GM19023 (cell line): Measurements from ENCODE around the gene FANCB.

ENCODE experiments used
- ATAC-seq: cut with Tn5 transposase; IDR thresholded peaks from one replicate; pipeline ENCODE4 v1.9.1; 2021; ENCODE audit warnings: mild to moderate bottlenecking, moderate library complexity; ENCODE audit not compliant: unreplicated experiment

Gene FANCB

DNA sequence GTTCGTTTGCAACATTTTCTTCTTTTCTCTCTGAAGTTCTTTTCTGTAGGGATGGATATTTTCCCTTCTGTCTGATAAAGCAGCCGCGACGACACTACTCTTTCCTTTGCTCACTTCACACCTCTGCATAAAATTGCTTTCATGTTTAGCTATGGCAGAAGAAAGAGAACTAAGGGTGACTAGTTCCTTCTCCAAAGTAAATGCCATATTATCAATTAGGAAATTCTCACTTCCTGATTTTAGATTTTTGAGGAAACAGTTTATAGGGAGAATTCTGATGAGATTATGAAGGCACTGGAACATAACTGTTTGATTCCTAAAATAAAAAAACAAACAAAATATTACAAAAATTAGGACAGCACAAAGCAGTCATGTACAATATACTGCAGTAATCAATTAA is 29.2 kb downstream of the FANCB start:
- ATAC-seq, result no peak

DNA sequence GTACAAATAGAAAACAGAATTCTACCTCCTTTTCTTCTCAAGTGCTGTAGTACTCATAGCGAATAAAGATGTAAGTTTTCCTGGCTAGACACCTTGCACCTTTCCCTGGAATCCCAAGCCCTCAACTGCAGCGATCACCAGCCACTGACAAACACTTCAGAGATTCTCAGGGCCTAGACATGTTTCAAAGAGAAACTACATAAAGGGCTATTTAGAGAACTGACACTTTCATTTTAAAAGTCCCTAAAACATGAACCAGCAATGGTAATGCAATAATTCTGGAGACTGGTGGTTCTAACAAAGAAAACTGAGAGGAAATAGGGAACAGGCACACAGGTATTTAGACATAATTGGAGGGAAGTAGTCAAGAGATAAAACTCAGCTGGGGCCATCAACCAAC is 35.7 kb downstream of the FANCB start:
- ATAC-seq, result no peak

DNA sequence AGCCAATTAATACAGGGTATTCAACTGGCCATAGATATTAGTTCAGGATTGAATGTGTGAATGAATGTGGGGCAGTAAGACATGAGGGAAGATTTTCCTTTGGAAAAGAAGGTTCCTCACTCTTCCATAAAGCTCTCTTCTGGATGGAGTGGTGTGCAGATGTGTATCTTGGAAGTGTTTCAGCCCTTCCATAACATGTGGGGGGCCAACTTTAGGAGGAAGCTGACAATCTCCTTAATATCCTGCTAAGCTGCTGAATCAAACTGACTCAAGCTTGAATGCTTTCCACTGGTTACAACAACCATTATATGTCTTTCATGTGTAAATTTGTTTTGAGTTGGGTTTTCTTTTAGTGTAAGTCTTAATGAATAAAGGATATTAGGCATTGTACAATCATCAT is 40.3 kb downstream of the FANCB start:
- ATAC-seq, result no peak

DNA sequence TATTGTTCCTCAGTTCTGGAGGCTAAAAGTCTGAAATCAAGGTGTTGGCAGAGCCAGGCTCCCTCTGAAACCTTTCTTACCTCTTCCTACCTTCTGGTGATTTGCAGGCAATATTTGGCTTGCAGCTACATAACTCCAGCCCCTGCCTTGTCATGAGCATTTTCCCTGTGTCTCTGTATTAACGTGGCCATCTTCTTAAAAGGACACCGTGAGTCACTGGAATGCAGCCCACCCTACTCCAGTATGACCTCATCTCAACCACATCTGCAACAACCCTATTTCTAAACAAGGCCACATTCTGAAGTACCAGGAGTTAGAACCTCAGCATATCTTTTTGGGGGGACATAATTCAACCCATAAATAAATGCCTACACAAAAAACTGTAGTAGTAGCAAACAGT is 40.7 kb downstream of the FANCB start:
- no peak for ATAC-seq

DNA sequence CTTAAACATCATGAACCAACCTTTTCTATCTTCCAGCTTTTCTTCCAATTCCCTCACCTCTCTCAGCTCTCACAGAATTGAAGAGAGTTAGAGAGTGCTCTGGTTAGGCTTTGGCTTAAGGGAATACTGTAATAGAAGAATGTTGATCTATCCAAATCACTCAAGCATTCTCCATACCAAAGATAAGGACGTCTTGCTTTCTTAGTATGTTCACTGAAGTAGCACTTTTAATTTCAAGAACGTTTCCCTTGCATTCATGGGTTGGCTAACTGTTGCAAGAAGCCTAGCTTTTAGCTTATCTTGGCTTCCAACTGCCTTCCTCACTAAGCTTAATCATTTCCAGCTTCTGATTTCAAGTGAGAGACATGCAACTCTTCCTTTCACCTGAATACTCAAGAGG is 43.2 kb downstream of the FANCB start:
- no peak for ATAC-seq

DNA sequence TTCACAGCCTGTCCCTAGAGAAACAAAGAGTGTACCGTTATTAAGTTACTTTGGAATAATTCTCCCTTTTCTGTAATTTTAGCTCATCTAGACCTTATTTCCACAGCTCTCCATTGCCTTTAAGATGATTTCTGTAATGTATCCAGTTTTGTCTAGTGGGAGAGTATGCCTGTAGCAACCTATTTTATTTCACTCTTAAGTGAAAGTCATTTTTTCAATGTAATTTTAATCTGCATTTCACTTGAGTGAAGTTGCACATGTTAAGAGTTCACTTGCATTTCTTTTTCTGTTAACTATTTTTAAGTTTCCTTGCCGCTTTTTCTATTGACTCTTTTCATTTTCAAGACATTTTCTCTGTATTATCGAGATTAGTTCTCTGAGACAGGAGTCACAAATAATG is 46.5 kb downstream of the FANCB start:
- ATAC-seq, result no peak

DNA sequence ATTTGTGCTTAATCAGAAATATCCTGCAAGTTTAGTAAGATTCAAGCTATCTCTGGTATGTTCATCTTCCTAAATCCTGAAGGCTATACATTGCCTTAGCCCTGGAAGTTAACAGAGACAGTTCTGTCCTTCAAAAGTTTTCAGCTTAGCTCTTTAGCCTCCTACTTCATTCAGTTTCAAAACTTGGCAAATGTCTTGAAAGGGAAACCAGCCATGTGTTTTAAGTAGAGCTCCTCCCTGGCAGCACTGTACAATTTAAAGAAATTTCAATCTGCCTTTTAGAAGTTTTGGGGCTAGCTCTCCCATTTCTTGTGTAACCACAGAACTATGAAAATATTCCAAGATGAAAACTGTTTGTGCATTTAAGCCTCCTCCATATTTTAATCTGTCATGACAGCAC is 47.0 kb downstream of the FANCB start:
- ATAC-seq, result no peak

DNA sequence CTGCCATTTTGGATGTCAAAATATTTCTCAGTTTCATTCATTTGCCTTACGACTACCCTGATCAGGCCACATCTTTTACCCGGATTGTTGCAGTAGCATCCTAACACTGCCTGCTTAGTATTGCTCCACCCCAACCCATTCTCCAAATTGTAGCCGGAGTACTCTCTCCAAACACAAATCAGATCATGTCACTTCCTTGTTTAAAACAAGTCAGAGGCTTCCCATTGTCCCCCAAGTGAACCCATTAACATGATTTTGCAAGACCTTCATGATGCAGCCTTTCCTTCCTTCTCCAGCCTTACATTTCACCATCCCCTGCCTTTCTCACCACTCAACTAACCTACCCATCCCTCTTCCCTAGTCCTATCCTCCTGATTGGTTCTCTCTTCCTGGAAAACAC is 53.1 kb downstream of the FANCB start:
- no peak for ATAC-seq

DNA sequence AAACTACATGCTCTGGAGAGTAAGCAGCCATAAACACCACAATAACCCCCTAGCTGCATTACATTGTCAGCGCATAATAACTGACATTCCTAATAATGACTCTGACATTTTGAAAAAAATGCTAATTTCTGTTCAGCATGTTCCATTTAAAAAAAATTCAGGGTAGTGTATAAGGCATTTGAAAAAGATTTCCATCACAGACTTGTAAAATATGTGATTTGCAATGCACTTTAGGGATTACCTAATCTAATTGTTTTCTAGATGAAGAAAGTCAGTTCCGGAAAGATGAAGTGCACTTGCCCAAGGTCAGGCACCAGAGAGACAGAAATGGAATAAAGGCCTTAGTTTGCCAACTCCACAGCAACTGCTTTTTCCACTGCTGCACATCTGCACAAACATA is 55.3 kb downstream of the FANCB start:
- no peak for ATAC-seq

DNA sequence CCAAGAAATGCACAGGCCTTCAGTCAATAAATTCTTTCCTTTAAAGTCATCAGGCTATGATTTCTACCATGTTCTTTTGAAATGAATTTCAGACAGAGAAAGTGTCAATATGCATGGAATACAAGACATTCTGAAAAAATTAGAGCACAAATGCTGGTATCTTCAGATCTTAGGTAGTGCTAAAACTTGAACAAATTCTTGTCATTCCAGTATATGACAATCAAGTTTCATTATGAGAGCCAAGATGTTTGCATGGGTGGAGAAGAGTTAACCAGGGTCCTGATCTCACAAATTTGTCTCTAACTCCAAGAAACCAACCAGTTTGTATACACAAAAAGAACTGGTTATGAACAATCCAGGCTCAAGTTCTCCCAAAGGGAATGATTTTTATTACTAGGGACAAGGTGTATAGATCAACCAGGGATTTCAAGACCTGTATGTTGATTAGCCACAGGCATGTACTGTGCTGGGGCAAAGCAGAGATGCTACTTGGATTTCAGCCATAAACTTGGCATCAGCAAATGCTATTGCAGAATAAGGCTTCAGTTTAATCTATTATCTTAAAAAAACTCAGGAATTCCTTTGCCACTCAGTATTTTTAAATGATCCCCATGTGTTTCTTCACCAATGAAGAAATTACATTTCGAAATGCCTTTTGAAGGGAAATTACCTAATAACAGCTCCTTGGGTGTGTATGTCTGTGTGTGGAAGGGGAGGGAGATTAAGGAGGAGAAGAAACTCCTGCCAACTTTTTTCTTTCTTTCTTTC is 69.7 kb downstream of the FANCB start:
- ATAC-seq, result no peak

DNA sequence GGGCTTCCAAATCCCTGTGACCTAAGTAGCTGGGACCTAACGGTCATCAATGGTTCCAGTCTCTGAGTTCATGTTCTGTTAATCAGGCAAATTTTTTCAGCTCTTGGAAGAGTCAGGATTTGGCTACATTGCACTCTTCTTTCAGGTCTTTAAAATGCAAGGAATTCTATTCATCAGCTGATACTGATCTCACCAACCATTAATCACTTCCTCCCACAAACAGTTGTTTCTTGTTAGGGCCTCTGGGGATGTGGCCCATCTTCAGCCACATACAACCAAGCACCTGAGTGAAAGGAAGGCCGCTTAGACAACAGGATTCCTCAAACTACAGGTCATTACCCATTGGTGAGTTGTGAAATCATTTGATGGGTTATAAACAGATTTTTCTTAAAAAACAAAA is 71.7 kb downstream of the FANCB start:
- no peak for ATAC-seq

DNA sequence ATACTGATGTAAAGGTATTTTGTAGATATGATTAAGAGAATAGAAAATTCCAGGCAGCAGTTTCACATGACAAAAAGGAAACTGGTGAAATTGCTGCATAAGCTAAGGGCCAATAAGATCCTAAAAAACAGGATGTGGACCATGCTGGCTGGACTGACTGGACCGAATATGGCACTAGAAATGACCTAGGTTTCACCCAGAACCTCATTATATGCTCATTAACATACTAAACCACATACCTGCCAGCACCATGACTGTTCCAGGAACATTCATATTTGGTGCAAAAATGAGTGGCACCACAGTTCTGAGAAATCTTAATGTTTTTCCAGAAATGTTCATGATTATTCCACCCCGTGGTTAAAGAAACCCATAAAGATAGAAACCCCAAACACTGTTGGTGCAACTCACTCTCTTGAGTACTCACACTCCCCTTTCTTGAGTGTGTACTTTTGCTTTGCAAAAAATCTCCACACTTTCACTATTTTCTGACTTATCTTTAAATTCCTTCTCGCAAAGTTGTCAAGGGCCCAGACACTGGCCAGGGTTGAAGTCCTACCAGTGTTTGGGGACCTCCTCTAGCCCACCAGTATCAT is 74.0 kb downstream of the FANCB start:
- ATAC-seq, result no peak
